Cardiac muscle cell (in vitro differentiated cells and primary cell): Measurements from ENCODE around the gene XAF1. TPM values are rescaled to one million over a fixed set of nuclear protein-coding genes. Genes with fewer than 3 reads are reported as not detected.

Source experiments
- DNase-seq, 2 donors: peaks; one replicate each; pipeline versions ENCODE4 v3.0.0 to v3.0.0-alpha.2; 2010 to 2017; ENCODE audit warnings: low read depth in 1 of 2, low spot score in 1 of 2
- H3K27ac ChIP-seq: fragments of 200-600 bp; sonication (generic); 2 replicates; pipeline ENCODE4 v1.5.1; 2016
- H3K27me3 ChIP-seq: fragments of 200-600 bp; sonication (generic); 2 replicates; pipeline ENCODE4 v1.6.0; 2016; ENCODE audit warnings: control low read depth
- H3K36me3 ChIP-seq: fragments of 200-600 bp; sonication (generic); 2 replicates; pipeline ENCODE4 v1.5.1; 2016; ENCODE audit warnings: control low read depth
- H3K4me1 ChIP-seq: fragments of 200-600 bp; sonication (generic); 2 replicates; pipeline ENCODE4 v1.8.1; 2017; ENCODE audit warnings: low read depth, mild to moderate bottlenecking, mixed run types
- H3K4me3 ChIP-seq: fragments of 200-600 bp; sonication (generic); 2 replicates; pipeline ENCODE4 v1.5.1; 2016; ENCODE audit warnings: mild to moderate bottlenecking
- H3K9me3 ChIP-seq: fragments of 200-600 bp; sonication (generic); 2 replicates; pipeline ENCODE4 v1.5.1; 2017; ENCODE audit warnings: low read depth, mild to moderate bottlenecking, control low read depth
- polyA plus RNA-seq: library from polyadenylated mRNA; unstranded; fragments of >200 nt; fragmentation: Nextera tagmentation; extraction: Ambion mirVana; gene quantifications from 2 replicates; pipeline ENCODE4 v1.2.1, GENCODE V29; 2016
- total RNA-seq: library from RNA; depleted of rRNA; stranded (reverse); fragments of >200 nt; gene quantifications from 2 replicates; pipeline ENCODE4 v1.2.3, GENCODE V29; 2016
- TF ChIP-seq, protein P1 (sequence below): IDR thresholded peaks from 2 replicates; pipeline ENCODE4 v1.5.1; 2012; ENCODE audit warnings: low read depth, mild to moderate bottlenecking, low read length

The XAF1 gene
- total and polyA plus RNA-seq, 2 experiments from 2014 or later = not detected

GRCh38 chr17:6748617-6749016 is 7.2 kb upstream of the XAF1 start:
- TF ChIP-seq, protein P1, sequence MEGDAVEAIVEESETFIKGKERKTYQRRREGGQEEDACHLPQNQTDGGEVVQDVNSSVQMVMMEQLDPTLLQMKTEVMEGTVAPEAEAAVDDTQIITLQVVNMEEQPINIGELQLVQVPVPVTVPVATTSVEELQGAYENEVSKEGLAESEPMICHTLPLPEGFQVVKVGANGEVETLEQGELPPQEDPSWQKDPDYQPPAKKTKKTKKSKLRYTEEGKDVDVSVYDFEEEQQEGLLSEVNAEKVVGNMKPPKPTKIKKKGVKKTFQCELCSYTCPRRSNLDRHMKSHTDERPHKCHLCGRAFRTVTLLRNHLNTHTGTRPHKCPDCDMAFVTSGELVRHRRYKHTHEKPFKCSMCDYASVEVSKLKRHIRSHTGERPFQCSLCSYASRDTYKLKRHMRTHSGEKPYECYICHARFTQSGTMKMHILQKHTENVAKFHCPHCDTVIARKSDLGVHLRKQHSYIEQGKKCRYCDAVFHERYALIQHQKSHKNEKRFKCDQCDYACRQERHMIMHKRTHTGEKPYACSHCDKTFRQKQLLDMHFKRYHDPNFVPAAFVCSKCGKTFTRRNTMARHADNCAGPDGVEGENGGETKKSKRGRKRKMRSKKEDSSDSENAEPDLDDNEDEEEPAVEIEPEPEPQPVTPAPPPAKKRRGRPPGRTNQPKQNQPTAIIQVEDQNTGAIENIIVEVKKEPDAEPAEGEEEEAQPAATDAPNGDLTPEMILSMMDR = no peak
- Histone ChIP-seq H3K9me3 (no peaks in the 10 kb centered on the region), H3K27me3 (no peaks in the 10 kb centered on the region), H3K36me3 (no peaks in the 10 kb centered on the region), H3K27ac (no peak overlapping the region), H3K4me3 (no peak overlapping the region), H3K4me1 (no peaks in the 10 kb centered on the region)
- DNase-seq = no peak

DNA sequence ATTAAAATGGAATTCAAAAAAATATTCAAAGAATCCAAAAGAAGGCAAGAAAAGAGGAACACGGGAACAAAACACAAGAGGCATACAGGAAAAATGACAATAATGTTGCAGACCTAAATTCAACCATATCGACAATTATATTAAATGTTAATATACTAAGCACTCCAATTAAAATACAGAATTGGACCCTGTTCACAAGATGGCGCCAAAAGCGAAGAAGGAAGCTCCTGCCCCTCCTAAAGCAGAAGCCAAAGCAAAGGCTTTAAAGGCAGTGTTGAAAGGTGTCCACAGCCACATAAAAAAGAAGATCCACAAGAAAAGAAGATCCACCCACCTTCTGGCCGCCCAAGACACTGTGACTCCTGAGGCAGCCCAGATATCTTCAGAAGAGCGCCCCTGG is 6.3 kb upstream of the XAF1 start:
- no peak overlapping the region for H3K27ac ChIP-seq
- H3K27me3 ChIP-seq = no peaks in the 10 kb centered on the region
- H3K4me1 ChIP-seq = no peaks in the 10 kb centered on the region
- peak in 1 of 2 donors; percentile 42 for DNase-seq
- TF ChIP-seq, protein P1 = peak; percentile 21
- H3K4me3 ChIP-seq = no peak overlapping the region
- no peaks in the 10 kb centered on the region for H3K9me3 ChIP-seq
- no peaks in the 10 kb centered on the region for H3K36me3 ChIP-seq

GRCh38 chr17:6752068-6752909 is 3.6 kb upstream of the XAF1 start:
- no peaks in the 10 kb centered on the region for H3K36me3 ChIP-seq

DNA sequence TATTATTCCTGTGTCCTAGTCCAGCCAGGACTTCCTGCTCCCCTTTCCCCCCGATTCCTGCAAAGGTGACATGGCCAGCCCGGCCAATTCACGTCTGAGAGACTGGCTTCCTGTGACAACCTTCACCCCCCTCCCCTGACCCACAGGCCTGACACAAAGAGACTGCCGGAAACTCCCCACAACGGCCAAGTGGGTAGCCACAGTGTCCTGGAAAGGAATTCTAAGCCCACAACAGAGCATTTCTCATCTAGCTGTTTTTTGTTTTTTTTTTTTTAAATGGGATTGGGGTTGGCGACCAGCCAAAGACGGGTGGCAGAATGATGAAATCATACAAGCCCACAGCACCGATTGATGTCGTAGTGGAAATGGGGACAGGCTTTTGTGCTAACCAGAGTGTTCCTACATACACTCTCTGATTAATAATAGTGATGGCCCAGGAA is 2.8 kb upstream of the XAF1 start:
- peak in 1 of 2 donors; percentile 94 for DNase-seq

More at GRCh38 chr17:6752068-6752909, 3.6 kb upstream of the XAF1 start:
- Histone ChIP-seq H3K9me3 (no peaks in the 10 kb centered on the region), H3K4me3 (no peak overlapping the region), H3K27ac (no peak overlapping the region), H3K4me1 (no peaks in the 10 kb centered on the region), H3K27me3 (no peaks in the 10 kb centered on the region)
- peak in 1 of 2 donors; percentile 100 for DNase-seq
- TF ChIP-seq, protein P1 = no peak

GRCh38 chr17:6753546-6753945 is 2.3 kb upstream of the XAF1 start:
- TF ChIP-seq, protein P1 = no peak
- Histone ChIP-seq H3K36me3 (no peaks in the 10 kb centered on the region), H3K27me3 (no peaks in the 10 kb centered on the region), H3K27ac (no peak overlapping the region), H3K4me3 (no peak overlapping the region), H3K4me1 (no peaks in the 10 kb centered on the region), H3K9me3 (no peaks in the 10 kb centered on the region)
- DNase-seq = peak in 1 of 2 donors; percentile 14

More for the DNA sequence above, 2.8 kb upstream of the XAF1 start:
- TF ChIP-seq, protein P1 = no peak
- Histone ChIP-seq H3K9me3 (no peaks in the 10 kb centered on the region), H3K36me3 (no peaks in the 10 kb centered on the region), H3K4me3 (no peak overlapping the region), H3K4me1 (no peaks in the 10 kb centered on the region), H3K27me3 (no peaks in the 10 kb centered on the region), H3K27ac (no peak overlapping the region)
